Activated T-helper 17 cell treated with anti-CD3 and anti-CD28 coated beads, Interleukin-2, amount 50 U/mL, for 72 hours (primary cell): ENCODE measurements around the gene CIAPIN1. TPM values are rescaled to one million over a fixed set of nuclear protein-coding genes. Genes with fewer than 3 reads are reported as not detected.

Source experiments
- ATAC-seq: fragments of 150-1000 bp; cut with Tn5 transposase; replicated peaks from 2 replicates; pipeline ENCODE4 v1.10.0; 2021; ENCODE audit warnings: mild to moderate bottlenecking, moderate library complexity
- H3K27ac Mint-ChIP-seq: one replicate; pipeline ENCODE4 v1.8.0; 2022; ENCODE audit warnings: mixed read lengths
- H3K27me3 Mint-ChIP-seq: one replicate; pipeline ENCODE4 v1.8.0; 2022; ENCODE audit warnings: mixed read lengths
- H3K36me3 Mint-ChIP-seq: one replicate; pipeline ENCODE4 v1.8.0; 2022; ENCODE audit warnings: low read depth, mild to moderate bottlenecking, mixed read lengths
- H3K4me1 Mint-ChIP-seq: one replicate; pipeline ENCODE4 v1.8.0; 2022; ENCODE audit warnings: mixed read lengths
- H3K4me3 Mint-ChIP-seq: one replicate; pipeline ENCODE4 v1.8.0; 2022; ENCODE audit warnings: mild to moderate bottlenecking, mixed read lengths
- H3K9me3 Mint-ChIP-seq: one replicate; pipeline ENCODE4 v1.8.0; 2022; ENCODE audit warnings: mixed read lengths
- total RNA-seq, 2 donors: library from RNA; stranded (reverse); gene quantifications; one replicate each; pipeline ENCODE4 v1.2.3, GENCODE V29; 2022

The CIAPIN1 gene
- total RNA-seq, result 10 to 100 TPM; 30.8 to 52.8 TPM

GRCh38 chr16:57447186-57447962 lies at the start of gene CIAPIN1, which contains the start of gene COQ9:
CIAPIN1 (minus strand) TSS chr16:57447385; CDS start chr16:57440928, 6,457 bp downstream.
COQ9 (plus strand) TSS chr16:57447479; CDS start chr16:57447506, 27 bp downstream.
- H3K36me3 Mint-ChIP-seq, result peaks cover 15% of the 10 kb centered on the region
- no peaks in the 10 kb centered on the region for H3K9me3 Mint-ChIP-seq
- H3K27ac Mint-ChIP-seq, result peak within 1 kb of the TSS; percentile 91
- peak within 1 kb of the TSS; percentile 90 for H3K4me3 Mint-ChIP-seq
- ATAC-seq, result peak; percentile 100
- H3K27me3 Mint-ChIP-seq, result no peaks in the 10 kb centered on the region
- peaks cover 6% of the 10 kb centered on the region for H3K4me1 Mint-ChIP-seq

GRCh38 chr16:57493767-57494166 lies 46.6 kb upstream of the CIAPIN1 start:
- H3K27me3 Mint-ChIP-seq, result peaks cover 7% of the 10 kb centered on the region
- ATAC-seq, result no peak
- no peaks in the 10 kb centered on the region for H3K9me3 Mint-ChIP-seq
- no peak overlapping the region for H3K27ac Mint-ChIP-seq
- H3K36me3 Mint-ChIP-seq, result no peaks in the 10 kb centered on the region
- no peaks in the 10 kb centered on the region for H3K4me1 Mint-ChIP-seq
- H3K4me3 Mint-ChIP-seq, result no peak overlapping the region

GRCh38 chr16:57489229-57489628 lies 42.0 kb upstream of the CIAPIN1 start:
- Mint-ChIP-seq H3K4me1 (peaks cover 6% of the 10 kb centered on the region), H3K9me3 (no peaks in the 10 kb centered on the region), H3K27ac (no peak overlapping the region), H3K36me3 (no peaks in the 10 kb centered on the region), H3K4me3 (no peak overlapping the region), H3K27me3 (peaks cover 3% of the 10 kb centered on the region)
- ATAC-seq, result no peak

GRCh38 chr16:57486858-57487834 lies 40.0 kb upstream of the CIAPIN1 start:
- H3K4me3 Mint-ChIP-seq, result peak overlapping the region; percentile 89
- no peaks in the 10 kb centered on the region for H3K27me3 Mint-ChIP-seq
- peak overlapping the region; percentile 74 for H3K27ac Mint-ChIP-seq
- peaks cover 6% of the 10 kb centered on the region for H3K4me1 Mint-ChIP-seq
- H3K36me3 Mint-ChIP-seq, result no peaks in the 10 kb centered on the region
- H3K9me3 Mint-ChIP-seq, result no peaks in the 10 kb centered on the region
- ATAC-seq, result no peak

- Mint-ChIP-seq H3K9me3 (no peaks in the 10 kb centered on the region), H3K4me3 (peak within 1 kb of the TSS; percentile 89), H3K4me1 (peaks cover 6% of the 10 kb centered on the region), H3K27me3 (no peaks in the 10 kb centered on the region), H3K36me3 (no peaks in the 10 kb centered on the region), H3K27ac (peak within 1 kb of the TSS; percentile 88)
- ATAC-seq, result peak; percentile 96
These were observed 39.0 kb upstream of the CIAPIN1 start, which contains the start of gene DOK4 for GRCh38 chr16:57485916-57486857. DOK4 (minus strand) TSS chr16:57486493; CDS start chr16:57479507, 6,986 bp downstream.

GRCh38 chr16:57485091-57485915 lies 38.1 kb upstream of the CIAPIN1 start:
- no peak for ATAC-seq
- no peaks in the 10 kb centered on the region for H3K36me3 Mint-ChIP-seq
- H3K27me3 Mint-ChIP-seq, result no peaks in the 10 kb centered on the region
- peaks cover 6% of the 10 kb centered on the region for H3K4me1 Mint-ChIP-seq
- peak overlapping the region; percentile 89 for H3K4me3 Mint-ChIP-seq
- no peaks in the 10 kb centered on the region for H3K9me3 Mint-ChIP-seq
- peak overlapping the region; percentile 88 for H3K27ac Mint-ChIP-seq

GRCh38 chr16:57484515-57485005 lies 37.4 kb upstream of the CIAPIN1 start:
- Mint-ChIP-seq H3K36me3 (no peaks in the 10 kb centered on the region), H3K4me1 (peaks cover 6% of the 10 kb centered on the region), H3K27me3 (no peaks in the 10 kb centered on the region), H3K9me3 (no peaks in the 10 kb centered on the region), H3K4me3 (peak overlapping the region; percentile 89), H3K27ac (no peak overlapping the region)
- ATAC-seq, result no peak

GRCh38 chr16:57483725-57484514 lies 36.7 kb upstream of the CIAPIN1 start:
- no peaks in the 10 kb centered on the region for H3K36me3 Mint-ChIP-seq
- ATAC-seq, result no peak
- no peak overlapping the region for H3K27ac Mint-ChIP-seq
- peaks cover 6% of the 10 kb centered on the region for H3K4me1 Mint-ChIP-seq
- H3K27me3 Mint-ChIP-seq, result no peaks in the 10 kb centered on the region
- no peaks in the 10 kb centered on the region for H3K9me3 Mint-ChIP-seq
- no peak overlapping the region for H3K4me3 Mint-ChIP-seq

- no peak overlapping the region for H3K4me3 Mint-ChIP-seq
- no peaks in the 10 kb centered on the region for H3K9me3 Mint-ChIP-seq
- no peak overlapping the region for H3K27ac Mint-ChIP-seq
- no peaks in the 10 kb centered on the region for H3K36me3 Mint-ChIP-seq
- H3K27me3 Mint-ChIP-seq, result no peaks in the 10 kb centered on the region
- peaks cover 6% of the 10 kb centered on the region for H3K4me1 Mint-ChIP-seq
- no peak for ATAC-seq
These were observed 35.8 kb upstream of the CIAPIN1 start for GRCh38 chr16:57482845-57483545.

GRCh38 chr16:57481421-57481820 lies 34.2 kb upstream of the CIAPIN1 start:
- ATAC-seq, result no peak
- H3K27ac Mint-ChIP-seq, result no peak overlapping the region

GRCh38 chr16:57480754-57481230 lies 33.6 kb upstream of the CIAPIN1 start:
- Mint-ChIP-seq H3K27ac (no peak overlapping the region), H3K36me3 (no peaks in the 10 kb centered on the region), H3K4me1 (peaks cover 14% of the 10 kb centered on the region), H3K4me3 (no peak overlapping the region), H3K27me3 (no peaks in the 10 kb centered on the region), H3K9me3 (no peaks in the 10 kb centered on the region)
- ATAC-seq, result no peak

More at GRCh38 chr16:57481421-57481820, 34.2 kb upstream of the CIAPIN1 start:
- Mint-ChIP-seq H3K4me1 (peaks cover 8% of the 10 kb centered on the region), H3K4me3 (no peak overlapping the region), H3K9me3 (no peaks in the 10 kb centered on the region), H3K27me3 (no peaks in the 10 kb centered on the region), H3K36me3 (no peaks in the 10 kb centered on the region)
